C4-2B (cell line): ENCODE data around the gene SMARCA2.

ENCODE experiments used
- H3K27ac ChIP-seq: fragments of 450-650 bp; 2 replicates; pipeline ENCODE4 v1.5.1; 2017
- ZFX ChIP-seq: fragments of 450-650 bp; IDR thresholded peaks from 2 replicates; pipeline ENCODE4 v1.6.1; 2017
- TF ChIP-seq, protein P1 (sequence below): fragments of 450-650 bp; conservative IDR thresholded peaks from 2 replicates; pipeline ENCODE4 v1.5.1; 2017; ENCODE audit warnings: mild to moderate bottlenecking

Gene SMARCA2

DNA sequence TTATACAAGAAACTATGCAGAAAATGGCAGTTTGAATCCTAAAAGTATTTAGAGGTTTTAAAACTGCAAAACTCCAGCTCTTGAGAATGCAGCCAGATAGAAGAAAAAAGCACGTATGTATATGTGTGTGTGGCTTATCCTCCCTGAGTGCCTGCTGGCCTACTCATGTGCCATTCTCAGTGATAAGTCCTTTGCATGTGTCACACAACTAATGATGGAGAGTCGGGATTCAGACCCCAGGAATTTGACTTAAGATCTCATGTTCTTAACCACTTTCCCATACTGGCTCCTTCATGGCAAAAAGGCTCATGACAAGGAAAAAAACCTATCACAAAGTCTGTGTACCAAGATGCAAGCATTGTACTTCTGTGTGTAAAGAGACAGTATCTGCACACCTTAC, 26.6 kb downstream of the SMARCA2 start:
- TF ChIP-seq ZFX: no peak
- TF ChIP-seq, protein P1, sequence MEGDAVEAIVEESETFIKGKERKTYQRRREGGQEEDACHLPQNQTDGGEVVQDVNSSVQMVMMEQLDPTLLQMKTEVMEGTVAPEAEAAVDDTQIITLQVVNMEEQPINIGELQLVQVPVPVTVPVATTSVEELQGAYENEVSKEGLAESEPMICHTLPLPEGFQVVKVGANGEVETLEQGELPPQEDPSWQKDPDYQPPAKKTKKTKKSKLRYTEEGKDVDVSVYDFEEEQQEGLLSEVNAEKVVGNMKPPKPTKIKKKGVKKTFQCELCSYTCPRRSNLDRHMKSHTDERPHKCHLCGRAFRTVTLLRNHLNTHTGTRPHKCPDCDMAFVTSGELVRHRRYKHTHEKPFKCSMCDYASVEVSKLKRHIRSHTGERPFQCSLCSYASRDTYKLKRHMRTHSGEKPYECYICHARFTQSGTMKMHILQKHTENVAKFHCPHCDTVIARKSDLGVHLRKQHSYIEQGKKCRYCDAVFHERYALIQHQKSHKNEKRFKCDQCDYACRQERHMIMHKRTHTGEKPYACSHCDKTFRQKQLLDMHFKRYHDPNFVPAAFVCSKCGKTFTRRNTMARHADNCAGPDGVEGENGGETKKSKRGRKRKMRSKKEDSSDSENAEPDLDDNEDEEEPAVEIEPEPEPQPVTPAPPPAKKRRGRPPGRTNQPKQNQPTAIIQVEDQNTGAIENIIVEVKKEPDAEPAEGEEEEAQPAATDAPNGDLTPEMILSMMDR: no peak
- no peak overlapping the region for H3K27ac ChIP-seq

DNA sequence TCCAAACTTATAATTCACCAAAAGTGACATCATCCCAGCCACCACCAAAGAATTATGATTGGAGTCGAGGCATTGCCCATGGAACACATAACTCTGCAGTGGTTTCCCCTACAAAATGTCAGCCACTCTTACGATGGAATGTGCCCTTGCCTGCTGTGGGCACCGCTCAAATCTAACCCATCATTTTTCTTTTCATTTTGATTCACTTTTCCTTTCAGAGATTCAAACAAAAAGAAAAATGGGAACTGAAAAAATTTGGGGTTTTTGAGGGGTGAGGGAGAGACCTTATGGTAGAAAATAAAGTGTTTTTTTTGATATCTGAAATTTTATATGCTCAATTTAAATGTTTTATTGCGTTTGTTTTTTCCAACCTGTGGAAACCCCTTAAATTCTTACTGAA, 28.1 kb downstream of the SMARCA2 start:
- H3K27ac ChIP-seq: no peak overlapping the region
- TF ChIP-seq, protein P1: no peak
- TF ChIP-seq ZFX: no peak

DNA sequence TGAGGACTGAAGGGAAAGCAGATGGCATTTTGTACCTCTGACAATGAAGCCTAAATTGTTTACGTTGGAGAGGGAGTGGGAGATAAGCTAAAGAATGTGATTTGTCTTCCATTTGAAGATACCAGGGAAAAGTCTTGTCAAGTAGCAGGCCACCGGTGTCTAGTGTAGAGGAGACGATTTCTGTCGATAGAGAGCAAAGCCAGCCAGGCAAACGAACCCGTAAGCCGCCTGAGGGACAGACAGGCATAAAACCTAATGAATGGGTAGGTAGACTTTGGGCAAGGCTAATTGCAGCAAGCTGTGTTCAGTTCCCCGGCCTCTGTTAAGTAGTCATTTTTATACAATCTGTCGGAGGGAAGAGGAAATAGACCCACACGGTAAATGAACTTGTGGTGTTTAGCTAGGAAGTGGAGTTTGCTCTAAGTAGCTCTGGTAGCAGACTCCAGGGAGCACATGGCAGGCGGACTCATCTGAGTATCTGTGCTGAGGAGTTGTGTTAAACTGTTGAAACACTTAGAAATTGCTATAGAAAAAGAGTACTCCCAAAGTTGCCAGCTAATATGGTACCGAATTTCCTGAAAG, 28.8 kb downstream of the SMARCA2 start:
- no peak overlapping the region for H3K27ac ChIP-seq
- TF ChIP-seq, protein P1: no peak
- TF ChIP-seq ZFX: no peak

DNA sequence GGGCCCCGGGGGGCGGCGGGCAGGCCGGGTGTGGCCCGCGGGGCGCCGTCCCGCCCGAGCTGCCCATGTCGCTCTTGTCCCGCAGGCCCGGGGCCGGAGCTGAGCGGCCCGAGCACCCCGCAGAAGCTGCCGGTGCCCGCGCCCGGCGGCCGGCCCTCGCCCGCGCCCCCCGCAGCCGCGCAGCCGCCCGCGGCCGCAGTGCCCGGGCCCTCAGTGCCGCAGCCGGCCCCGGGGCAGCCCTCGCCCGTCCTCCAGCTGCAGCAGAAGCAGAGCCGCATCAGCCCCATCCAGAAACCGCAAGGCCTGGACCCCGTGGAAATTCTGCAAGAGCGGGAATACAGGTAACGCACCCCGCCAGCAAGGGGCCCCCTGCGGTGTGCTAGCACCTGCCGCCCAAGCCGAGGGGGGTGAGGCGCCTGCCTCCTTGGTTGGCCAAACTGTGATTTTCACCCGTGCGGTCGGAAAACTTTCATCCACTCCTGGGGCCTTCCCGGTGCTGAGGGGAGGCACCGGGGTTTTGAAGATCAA, 32.1 kb downstream of the SMARCA2 start:
- no peak overlapping the region for H3K27ac ChIP-seq
- TF ChIP-seq, protein P1: no peak
- no peak for TF ChIP-seq ZFX

DNA sequence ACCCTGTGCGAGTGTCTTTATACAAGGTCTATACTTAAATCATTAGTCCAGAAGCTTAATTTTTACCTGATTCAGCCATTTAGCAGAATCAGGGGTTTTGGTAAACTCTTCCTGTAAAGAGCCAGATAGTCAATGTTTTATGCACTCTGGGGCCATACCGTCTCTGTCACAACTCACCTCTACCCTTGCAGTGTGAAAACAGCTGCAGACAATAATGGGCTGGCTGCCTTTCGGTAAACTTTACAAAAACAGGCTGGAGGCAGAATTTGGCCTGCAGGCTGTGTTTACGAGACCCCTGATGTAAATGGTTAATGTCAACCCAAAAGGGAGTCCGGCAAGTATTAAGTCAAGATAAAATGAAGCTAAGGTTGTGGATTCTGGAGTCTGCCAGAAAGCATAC, 32.8 kb downstream of the SMARCA2 start:
- TF ChIP-seq, protein P1: no peak
- no peak for TF ChIP-seq ZFX
- no peak overlapping the region for H3K27ac ChIP-seq

DNA sequence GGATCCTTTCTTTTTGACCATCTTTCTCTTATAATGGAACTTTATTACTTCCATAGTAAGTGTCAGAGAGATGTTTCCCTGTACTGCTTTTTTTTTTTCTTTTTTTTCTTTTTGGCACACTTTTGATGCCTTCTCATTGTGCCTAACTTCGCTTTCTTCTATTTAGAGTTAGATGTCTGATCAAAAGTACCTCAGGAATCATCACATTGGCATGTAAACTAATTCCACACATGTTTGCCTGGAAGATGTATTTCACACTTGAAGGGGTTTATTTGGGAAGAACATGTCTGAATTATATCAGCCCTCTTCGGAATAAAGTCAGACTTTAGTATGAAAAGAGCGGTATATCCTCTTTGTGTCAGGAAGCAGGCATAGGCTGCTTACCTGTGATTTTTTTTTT, 35.1 kb downstream of the SMARCA2 start:
- H3K27ac ChIP-seq: no peak overlapping the region
- TF ChIP-seq, protein P1: no peak
- TF ChIP-seq ZFX: no peak

DNA sequence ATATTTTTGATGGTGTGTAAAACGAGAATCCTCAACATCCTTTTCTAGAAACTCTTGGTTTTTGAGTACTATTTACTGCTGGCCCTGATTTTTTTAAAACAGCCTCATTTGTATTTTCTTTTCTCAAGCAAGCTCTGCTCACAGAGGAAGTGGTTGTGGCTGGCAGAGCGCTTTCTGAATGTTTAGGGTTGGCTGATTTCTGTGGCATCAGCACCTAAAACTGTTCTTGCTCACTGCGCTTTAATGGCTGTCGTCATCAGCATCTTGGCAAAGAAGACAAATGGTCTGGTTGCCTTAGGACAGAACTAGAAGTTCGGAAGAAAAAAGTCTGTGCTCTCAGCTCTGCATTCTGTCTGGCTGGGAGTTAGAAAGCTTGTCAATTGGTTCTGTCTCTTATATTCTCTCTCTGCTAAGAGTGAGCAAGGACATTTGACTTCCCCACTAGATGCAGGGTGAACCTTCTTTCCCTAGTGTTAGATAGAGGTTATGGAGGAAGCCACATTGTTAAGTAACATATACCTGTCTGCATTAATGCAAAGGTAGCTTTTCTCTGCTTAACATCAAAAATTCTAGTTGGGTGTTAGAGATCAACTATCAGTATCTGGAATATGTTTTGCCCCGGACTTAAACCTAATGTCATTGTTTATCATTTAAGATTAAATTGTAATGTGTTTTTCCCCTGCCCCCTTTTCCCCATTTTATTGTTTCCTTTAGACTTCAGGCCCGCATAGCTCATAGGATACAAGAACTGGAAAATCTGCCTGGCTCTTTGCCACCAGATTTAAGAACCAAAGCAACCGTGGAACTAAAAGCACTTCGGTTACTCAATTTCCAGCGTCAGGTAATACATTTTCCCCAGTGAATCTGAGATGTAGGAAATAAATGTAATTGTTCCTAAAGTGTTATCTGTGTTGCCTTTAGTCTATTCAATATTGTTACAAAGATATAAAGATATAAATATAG, 39.0 kb downstream of the SMARCA2 start:
- H3K27ac ChIP-seq: no peak overlapping the region
- TF ChIP-seq ZFX: no peak
- TF ChIP-seq, protein P1: no peak
